NCI-H510A treated with DMSO at 0.1 percent for 48 hours (cell line): ENCODE results near the gene HBG1.
"Not testable (repeated sequence)": the region's sequence is repeated elsewhere in the genome, so short reads cannot be mapped to it uniquely, and the experiment has no call there.

ENCODE experiments used
- DNase-seq: peaks from one replicate; lab custom pipeline; 2025; lab: John Stamatoyannopoulos, UW

Gene HBG1

GRCh38 chr11:5277807-5278382 lies 28.2 kb upstream of the HBG1 start:
- DNase-seq, result no peak

GRCh38 chr11:5276697-5277096 lies 27.0 kb upstream of the HBG1 start:
- DNase-seq, result no peak

GRCh38 chr11:5275369-5276110 lies 25.9 kb upstream of the HBG1 start:
- DNase-seq, result no peak

DNA sequence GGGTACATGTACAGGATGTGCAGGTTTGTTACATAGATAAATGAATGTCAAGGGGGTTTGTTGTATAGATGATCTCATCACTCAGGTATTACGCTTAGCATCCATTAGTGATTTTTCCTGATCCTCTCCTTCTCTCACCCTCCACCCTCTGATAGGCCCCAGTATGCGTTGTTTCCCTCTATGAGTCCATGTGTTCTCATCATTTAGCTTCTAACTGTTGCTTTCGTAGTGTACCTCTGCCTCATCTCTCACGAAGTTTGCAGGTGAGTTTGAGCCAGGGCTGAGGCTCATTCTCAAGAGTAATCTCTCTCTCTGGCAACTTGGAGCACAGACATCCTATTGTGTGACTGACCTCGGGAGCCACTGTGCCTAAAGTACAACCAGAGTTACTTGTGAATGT lies 24.7 kb upstream of the HBG1 start:
- no peak for DNase-seq

GRCh38 chr11:5272395-5273017 lies 22.8 kb upstream of the HBG1 start:
- DNase-seq, result no peak

- no peak for DNase-seq
These were observed 20.1 kb upstream of the HBG1 start, which contains the start of gene HBE1 for GRCh38 chr11:5269715-5270147. HBE1 (minus strand) TSS chr11:5269945; CDS start chr11:5269890, 55 bp downstream.

DNA sequence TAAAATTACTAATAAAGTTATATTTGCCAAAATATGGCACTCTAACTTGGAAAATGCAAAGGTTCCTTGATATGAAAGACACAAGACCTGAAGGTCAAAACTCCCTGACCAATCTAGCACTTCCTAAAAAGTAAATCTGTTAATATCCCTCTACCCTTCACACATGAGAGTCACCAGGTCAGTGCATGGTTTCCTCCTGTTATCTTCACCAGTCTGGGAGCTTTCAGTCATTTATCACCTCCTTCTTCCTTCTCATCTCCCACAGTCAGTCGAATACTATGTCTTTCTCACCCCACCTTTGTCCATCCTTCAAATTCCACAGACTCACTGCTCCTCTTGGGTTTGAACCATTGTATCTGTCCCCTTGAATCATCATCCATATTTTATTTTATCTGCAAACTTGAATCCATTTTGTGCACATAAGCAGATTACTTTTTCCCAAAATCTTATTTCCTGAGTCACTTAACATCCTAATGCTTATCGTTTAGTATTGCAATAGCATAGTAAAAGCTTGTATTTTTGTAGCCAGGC lies 17.4 kb upstream of the HBG1 start:
- DNase-seq, result no peak

- no peak for DNase-seq
These were observed 17.0 kb upstream of the HBG1 start for GRCh38 chr11:5266609-5267008.

- DNase-seq, result no peak
These were observed 16.2 kb upstream of the HBG1 start for GRCh38 chr11:5265832-5266231.

DNA sequence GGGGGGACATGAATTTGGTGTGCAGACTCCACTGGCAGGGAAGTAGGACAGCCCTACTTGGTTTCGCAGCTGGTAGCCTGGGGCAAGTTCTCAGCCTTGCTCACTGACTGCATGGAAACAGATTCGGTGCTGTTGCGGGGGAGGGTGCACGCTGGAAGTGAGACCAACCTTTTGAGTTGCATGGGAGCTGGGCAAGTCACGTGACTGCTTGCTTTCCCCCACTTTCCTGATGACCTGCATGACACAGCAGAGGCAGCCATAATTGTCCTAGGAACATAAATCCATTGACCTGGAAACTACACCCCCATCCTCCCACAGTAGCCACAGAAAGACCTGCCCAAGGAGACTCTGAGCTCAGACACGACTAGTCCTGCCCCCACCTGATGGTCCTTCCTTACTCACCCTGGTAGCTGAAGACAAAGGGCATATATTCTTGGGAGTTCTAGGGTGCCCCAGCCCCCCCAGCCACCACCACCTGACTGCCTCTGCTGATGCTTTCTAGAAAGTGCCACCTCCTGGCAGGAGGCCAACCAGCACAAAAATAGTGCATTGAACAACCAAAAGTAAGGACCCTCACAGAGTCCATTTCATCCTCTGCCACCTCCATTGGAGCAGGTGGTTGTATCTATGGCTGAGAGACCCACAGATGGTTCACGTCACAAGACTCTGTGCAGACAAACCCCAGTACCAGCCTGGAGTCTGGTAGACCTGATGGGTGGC lies 9.0 kb upstream of the HBG1 start:
- no peak for DNase-seq

GRCh38 chr11:5257296-5257695 lies 7.6 kb upstream of the HBG1 start:
- no peak for DNase-seq

DNA sequence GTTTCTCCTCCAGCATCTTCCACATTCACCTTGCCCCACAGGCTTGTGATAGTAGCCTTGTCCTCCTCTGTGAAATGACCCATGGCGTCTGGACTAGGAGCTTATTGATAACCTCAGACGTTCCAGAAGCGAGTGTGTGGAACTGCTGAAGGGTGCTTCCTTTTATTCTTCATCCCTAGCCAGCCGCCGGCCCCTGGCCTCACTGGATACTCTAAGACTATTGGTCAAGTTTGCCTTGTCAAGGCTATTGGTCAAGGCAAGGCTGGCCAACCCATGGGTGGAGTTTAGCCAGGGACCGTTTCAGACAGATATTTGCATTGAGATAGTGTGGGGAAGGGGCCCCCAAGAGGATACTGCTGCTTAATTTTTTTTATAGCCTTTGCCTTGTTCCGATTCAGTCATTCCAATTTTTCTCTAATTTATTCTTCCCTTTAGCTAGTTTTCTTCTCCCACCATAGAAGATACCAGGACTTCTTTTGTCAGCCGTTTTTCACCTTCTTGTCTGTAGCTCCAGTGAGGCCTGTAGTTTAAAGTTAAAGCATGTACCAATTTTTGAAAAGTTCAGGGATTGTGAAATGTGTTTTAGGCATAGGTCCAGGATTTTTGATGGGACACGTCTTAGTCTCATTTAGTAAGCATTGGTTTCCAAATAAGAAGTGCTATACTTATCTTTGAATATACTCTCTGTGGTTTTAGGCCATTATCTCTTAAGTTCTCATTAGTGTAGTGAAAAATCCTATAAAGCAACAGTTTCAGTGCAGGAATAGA lies 5.2 kb upstream of the HBG1 start, which contains the start of gene HBG2:
Gene HBG2 (minus strand): TSS at position 136 of the 768 bp plus-strand sequence. CDS start 53 bp downstream, at position 83.
- not testable (repeated sequence) for DNase-seq

DNA sequence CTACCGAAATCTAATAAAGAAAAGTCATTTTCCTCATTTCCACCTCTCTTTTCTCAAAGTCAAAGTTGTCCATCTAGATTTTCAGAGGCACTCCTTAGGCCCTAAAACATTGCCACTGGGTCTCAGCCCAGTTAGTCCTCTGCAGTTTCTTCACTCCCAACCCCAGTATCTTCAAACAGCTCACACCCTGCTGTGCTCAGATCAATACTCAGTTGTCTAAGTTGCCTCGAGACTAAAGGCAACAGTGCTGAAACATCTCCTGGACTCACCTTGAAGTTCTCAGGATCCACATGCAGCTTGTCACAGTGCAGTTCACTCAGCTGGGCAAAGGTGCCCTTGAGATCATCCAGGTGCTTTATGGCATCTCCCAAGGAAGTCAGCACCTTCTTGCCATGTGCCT lies 4.4 kb upstream of the HBG1 start:
- not testable (repeated sequence) for DNase-seq

- DNase-seq, result not testable (repeated sequence)
These were observed 3.8 kb upstream of the HBG1 start for GRCh38 chr11:5253440-5253839.

DNA sequence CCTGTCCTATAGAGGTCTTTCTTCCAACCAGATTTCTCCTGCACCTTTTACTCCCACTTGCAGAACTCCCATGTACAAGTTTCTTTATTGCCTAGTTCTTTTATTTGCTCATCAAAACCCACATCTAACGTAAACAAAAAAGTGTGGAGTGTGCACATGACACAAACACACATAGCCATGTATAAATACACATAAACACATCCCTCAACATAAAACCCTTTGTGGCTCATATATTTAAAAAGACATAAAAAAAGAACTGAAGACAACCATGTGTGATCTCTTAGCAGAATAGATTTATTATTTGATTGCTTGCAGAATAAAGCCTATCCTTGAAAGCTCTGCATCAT lies 3.2 kb upstream of the HBG1 start:
- no peak for DNase-seq

- no peak for DNase-seq
These were observed 2.7 kb upstream of the HBG1 start for GRCh38 chr11:5252192-5252918.

GRCh38 chr11:5251746-5252145 lies 2.1 kb upstream of the HBG1 start:
- no peak for DNase-seq

DNA sequence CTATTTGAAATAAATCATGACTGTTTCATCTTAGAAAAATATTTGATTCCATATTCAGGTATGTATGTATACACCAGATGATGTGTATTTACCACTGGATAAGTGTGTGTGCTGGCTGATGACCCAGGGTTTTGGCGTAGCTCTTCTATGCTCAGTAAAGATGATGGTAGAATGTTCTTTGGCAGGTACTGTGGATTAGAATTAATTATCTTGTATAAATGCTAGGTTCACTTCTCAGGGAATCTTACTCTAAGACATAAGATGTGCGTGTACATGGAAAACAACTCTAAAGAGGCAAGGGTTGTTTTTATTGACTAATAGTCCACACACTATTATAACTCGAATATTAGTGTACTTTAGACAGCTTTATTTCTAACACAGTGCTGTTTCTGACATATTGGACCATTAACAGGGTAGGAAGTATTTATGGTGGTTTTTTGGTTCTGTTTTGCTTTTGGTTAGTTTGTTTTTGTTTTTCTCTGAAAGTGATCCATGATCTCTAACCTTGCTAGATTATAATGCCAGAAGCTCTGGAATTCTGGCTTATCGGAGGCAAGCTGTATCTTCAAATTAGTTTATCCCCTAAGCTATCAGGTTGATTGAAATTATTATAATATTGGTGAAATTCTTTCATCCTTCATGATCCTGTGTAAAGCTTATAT lies 1.0 kb upstream of the HBG1 start:
- DNase-seq, result no peak

DNA sequence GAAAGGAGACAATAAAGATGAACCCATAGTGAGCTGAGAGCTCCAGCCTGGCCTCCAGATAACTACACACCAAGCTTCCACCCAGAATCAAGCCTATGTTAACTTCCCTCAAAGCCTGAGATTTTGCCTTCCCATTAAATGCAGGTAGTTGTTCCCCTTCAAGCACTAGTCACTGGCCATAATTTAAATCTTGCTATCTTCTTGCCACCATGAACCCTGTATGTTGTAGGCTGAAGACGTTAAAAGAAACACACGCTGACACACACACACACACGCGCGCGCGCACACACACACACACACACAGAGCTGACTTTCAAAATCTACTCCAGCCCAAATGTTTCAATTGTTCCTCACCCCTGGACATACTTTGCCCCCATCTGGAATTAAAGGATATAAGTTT lies 1.2 kb downstream of the HBG1 start:
- not testable (repeated sequence) for DNase-seq

GRCh38 chr11:5247472-5248192 lies 2.0 kb downstream of the HBG1 start:
- no peak for DNase-seq
